Panc1 (cell line): ENCODE measurements around the gene VPS50.

Source experiments
- CTCF ChIP-seq: fragments of 450-650 bp; IDR thresholded peaks from 2 replicates; pipeline ENCODE4 v1.5.1; 2017; ENCODE audit warnings: mild to moderate bottlenecking
- POLR2AphosphoS5 ChIP-seq: IDR thresholded peaks from 2 replicates; pipeline ENCODE4 v1.6.1; 2012; ENCODE audit warnings: mild to moderate bottlenecking, low read depth, low read length, moderate library complexity
- REST ChIP-seq, 2 experiments: IDR thresholded peaks; 2 replicates each; pipeline ENCODE4 v1.6.1; 2011 to 2012; ENCODE audit warnings: low read depth in 2 of 2, control low read depth in 1 of 2, low read length in 1 of 2, mild to moderate bottlenecking in 1 of 2, moderate library complexity in 1 of 2; ENCODE audit not compliant: insufficient read depth in 1 of 2
- SIN3A ChIP-seq: IDR thresholded peaks from 2 replicates; pipeline ENCODE4 v1.6.1; 2012; ENCODE audit warnings: low read depth, mild to moderate bottlenecking, low read length, moderate library complexity, borderline replicate concordance; ENCODE audit not compliant: insufficient read depth

GRCh38 chr7:93365341-93365740, 133.2 kb downstream of the VPS50 start:
- TF ChIP-seq CTCF (no peak), SIN3A (no peak), REST (IDR thresholded peaks at IDR 0.05; ENCODE audit: insufficient read depth in 1 of 2, low read depth in 2 of 2, low read length in 1 of 2) (no peak), POLR2AphosphoS5 (no peak)
